H9 (cell line): Measurements from ENCODE around the gene RNF167. TPM values are rescaled to one million over a fixed set of nuclear protein-coding genes. Genes with fewer than 3 reads are reported as not detected.

Experiments
- DNase-seq: peaks from one replicate; pipeline ENCODE4 v3.0.0-alpha.2; 2017
- H2AFZ ChIP-seq: one replicate; pipeline ENCODE4 v1.6.1; 2013; ENCODE audit warnings: mild to moderate bottlenecking, low read length, control low read depth, moderate library complexity
- H2AK5ac ChIP-seq: 2 replicates; pipeline ENCODE4 v1.6.1; 2013; ENCODE audit warnings: low read length, control low read depth, mixed read lengths; ENCODE audit not compliant: insufficient read length
- H2BK120ac ChIP-seq: one replicate; pipeline ENCODE4 v1.6.1; 2013; ENCODE audit warnings: low read depth, mild to moderate bottlenecking, low read length, control low read depth, inconsistent platforms; ENCODE audit not compliant: poor library complexity, severe bottlenecking
- H2BK12ac ChIP-seq: 2 replicates; pipeline ENCODE4 v1.6.1; 2013; ENCODE audit warnings: low read length, control low read depth, mixed read lengths, low read depth; ENCODE audit not compliant: insufficient read length
- H2BK15ac ChIP-seq: 2 replicates; pipeline ENCODE4 v1.6.1; 2013; ENCODE audit warnings: low read depth, low read length, control low read depth
- H2BK20ac ChIP-seq: one replicate; pipeline ENCODE4 v1.6.1; 2013; ENCODE audit warnings: low read depth, mild to moderate bottlenecking, low read length, control low read depth, inconsistent platforms; ENCODE audit not compliant: poor library complexity, severe bottlenecking
- H2BK5ac ChIP-seq: 2 replicates; pipeline ENCODE4 v1.6.1; 2013; ENCODE audit warnings: low read length, control low read depth, mixed read lengths; ENCODE audit not compliant: insufficient read length
- H3K14ac ChIP-seq: 2 replicates; pipeline ENCODE4 v1.6.1; 2013; ENCODE audit warnings: low read length, control low read depth; ENCODE audit not compliant: insufficient read depth
- H3K18ac ChIP-seq: 2 replicates; pipeline ENCODE4 v1.6.1; 2013; ENCODE audit warnings: low read depth, mild to moderate bottlenecking, mixed read lengths, low read length, control low read depth; ENCODE audit not compliant: insufficient read length
- H3K23ac ChIP-seq: 2 replicates; pipeline ENCODE4 v1.6.1; 2013; ENCODE audit warnings: low read length, control low read depth, mixed read lengths, low read depth; ENCODE audit not compliant: insufficient read length
- H3K23me2 ChIP-seq: 2 replicates; pipeline ENCODE4 v1.6.1; 2013; ENCODE audit warnings: low read depth, mild to moderate bottlenecking, mixed read lengths, low read length, control low read depth; ENCODE audit not compliant: insufficient read length, poor library complexity, severe bottlenecking
- H3K27ac ChIP-seq: 2 replicates; pipeline ENCODE4 v1.5.1; 2013; ENCODE audit warnings: low read length, control low read depth, mixed read lengths, low read depth; ENCODE audit not compliant: insufficient read length
- H3K27me3 ChIP-seq: 2 replicates; pipeline ENCODE4 v1.6.1; 2013; ENCODE audit warnings: low read length, control low read depth, inconsistent platforms; ENCODE audit not compliant: insufficient read depth
- H3K4ac ChIP-seq: 2 replicates; pipeline ENCODE4 v1.6.1; 2013; ENCODE audit warnings: low read depth, mild to moderate bottlenecking, control low read depth, inconsistent platforms, low read length, moderate library complexity
- H3K4me1 ChIP-seq: 2 replicates; pipeline ENCODE4 v1.6.1; 2013; ENCODE audit warnings: low read length, control low read depth, inconsistent platforms; ENCODE audit not compliant: insufficient read depth
- H3K4me2 ChIP-seq: 2 replicates; pipeline ENCODE4 v1.6.1; 2013; ENCODE audit warnings: low read length, control low read depth, mixed read lengths; ENCODE audit not compliant: insufficient read length, insufficient read depth
- H3K56ac ChIP-seq: 2 replicates; pipeline ENCODE4 v1.6.1; 2013; ENCODE audit warnings: low read depth, mild to moderate bottlenecking, mixed read lengths, low read length, control low read depth; ENCODE audit not compliant: insufficient read length
- H3K79me1 ChIP-seq: 2 replicates; pipeline ENCODE4 v1.6.1; 2013; ENCODE audit warnings: low read depth, mild to moderate bottlenecking, moderate library complexity, low read length, control low read depth, inconsistent platforms; ENCODE audit not compliant: insufficient read depth, poor library complexity, severe bottlenecking
- H3K79me2 ChIP-seq: 2 replicates; pipeline ENCODE4 v1.6.1; 2013; ENCODE audit warnings: low read length, control low read depth, inconsistent platforms; ENCODE audit not compliant: insufficient read depth
- H3K9ac ChIP-seq: 2 replicates; pipeline ENCODE4 v1.6.1; 2013; ENCODE audit warnings: low read length, control low read depth, mixed read lengths; ENCODE audit not compliant: insufficient read length; ENCODE audit errors: extremely low read depth
- H3K9me3 ChIP-seq: one replicate; pipeline ENCODE4 v1.6.1; 2013; ENCODE audit warnings: low read depth, low read length, inconsistent platforms; ENCODE audit not compliant: control insufficient read depth
- H3T11ph ChIP-seq: one replicate; pipeline ENCODE4 v1.6.1; 2013; ENCODE audit warnings: mild to moderate bottlenecking, low read length, control low read depth, inconsistent platforms
- H4K20me1 ChIP-seq: one replicate; pipeline ENCODE4 v1.6.1; 2013; ENCODE audit not compliant: control insufficient read depth, insufficient read length, insufficient read depth
- H4K5ac ChIP-seq: 2 replicates; pipeline ENCODE4 v1.6.1; 2013; ENCODE audit warnings: low read depth, mild to moderate bottlenecking, mixed read lengths, low read length, control low read depth; ENCODE audit not compliant: insufficient read length
- H4K8ac ChIP-seq: replicated peaks from 2 replicates; pipeline ENCODE4 v1.6.1; 2013; ENCODE audit warnings: low read length, control low read depth, mixed read lengths, low read depth; ENCODE audit not compliant: insufficient read length
- H4K91ac ChIP-seq: 2 replicates; pipeline ENCODE4 v1.6.1; 2013; ENCODE audit warnings: low read depth, mild to moderate bottlenecking, moderate library complexity, mixed read lengths, low read length, control low read depth; ENCODE audit not compliant: insufficient read length
- H3K27ac Mint-ChIP-seq, 3 experiments: 2 replicates in 2 of 3; 3 replicates in 1 of 3; pipeline ENCODE4 v1.8.0; 2020 to 2021; ENCODE audit warnings: mixed read lengths in 3 of 3, mild to moderate bottlenecking in 1 of 3, moderate library complexity in 1 of 3
- H3K27me3 Mint-ChIP-seq: 2 replicates; pipeline ENCODE4 v1.8.0; 2021; ENCODE audit warnings: low read depth, mild to moderate bottlenecking, moderate library complexity, mixed read lengths
- H3K36me3 Mint-ChIP-seq, 3 experiments: 2 replicates in 2 of 3; 3 replicates in 1 of 3; pipeline ENCODE4 v1.8.0; 2020 to 2021; ENCODE audit warnings: low read depth in 3 of 3, mixed read lengths in 3 of 3; ENCODE audit not compliant: insufficient read depth in 1 of 3
- H3K4me1 Mint-ChIP-seq, 2 experiments: 2 replicates each; pipeline ENCODE4 v1.8.0; 2020; ENCODE audit warnings: mixed read lengths in 2 of 2
- H3K4me3 Mint-ChIP-seq, 2 experiments: 2 replicates in 1 of 2; 3 replicates in 1 of 2; pipeline ENCODE4 v1.8.0; 2020 to 2021; ENCODE audit warnings: mild to moderate bottlenecking in 2 of 2, mixed read lengths in 2 of 2, moderate library complexity in 1 of 2
- H3K9me3 Mint-ChIP-seq, 2 experiments: 2 replicates in 1 of 2; 3 replicates in 1 of 2; pipeline ENCODE4 v1.8.0; 2020; ENCODE audit warnings: mild to moderate bottlenecking in 2 of 2, mixed read lengths in 2 of 2, moderate library complexity in 1 of 2
- WGBS: extraction: QIAGEN DNeasy Blood & Tissue Kit; methylation state at CpG from one replicate; pipeline ENCODE4 v1.1.7; 2013; ENCODE audit warnings: missing lambda C conversion rate, low lambda C conversion rate, mixed read lengths; ENCODE audit not compliant: insufficient read length; ENCODE audit errors: extremely low coverage; 5-methylcytosine and 5-hydroxymethylcytosine counted together
- total RNA-seq: library from RNA; stranded (reverse); gene quantifications from 2 replicates; pipeline ENCODE4 v1.2.1, GENCODE V29; 2021
- TF ChIP-seq, protein P1 (sequence below): fragments of 200-600 bp; sonication (generic); conservative IDR thresholded peaks from 3 replicates; pipeline ENCODE4 v1.8.0; 2021; ENCODE audit warnings: antibody characterized with exemption, mild to moderate bottlenecking

RNF167 gene
- total RNA-seq, 1 experiment from 2014 or later = 134 TPM

DNA sequence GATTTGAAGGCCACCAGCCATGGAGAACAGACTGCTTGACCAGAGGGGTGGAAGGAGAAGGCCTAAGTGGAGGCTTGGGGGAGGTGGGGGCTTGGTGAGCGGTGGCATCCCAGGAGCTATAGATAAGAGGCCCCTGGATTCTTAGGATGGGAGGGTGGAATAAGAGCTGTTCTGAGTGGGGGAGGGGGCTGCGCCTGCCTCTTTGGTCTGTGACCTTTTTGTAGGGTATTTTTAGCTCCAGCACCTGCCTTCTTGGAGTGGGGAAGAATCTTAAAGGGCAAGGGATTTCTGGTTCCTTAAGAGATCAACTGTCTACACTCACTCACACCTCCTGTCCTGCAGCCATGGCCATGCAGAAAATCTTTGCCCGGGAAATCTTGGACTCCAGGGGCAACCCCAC lies 11.4 kb downstream of the RNF167 start:
- Histone ChIP-seq H4K8ac (no peak overlapping the region), H3K79me1 (peaks cover 3% of the 10 kb centered on the region), H2AFZ (no peak overlapping the region), H2BK12ac (no peak overlapping the region), H3T11ph (no peak overlapping the region), H4K5ac (no peak overlapping the region), H3K9ac (no peak overlapping the region), H2BK20ac (no peak overlapping the region), H3K4me2 (peak overlapping the region; percentile 72), H3K23me2 (peaks cover 23% of the 10 kb centered on the region), H3K18ac (no peak overlapping the region), H2BK15ac (no peak overlapping the region), H3K27me3 (no peaks in the 10 kb centered on the region), H3K9me3 (no peaks in the 10 kb centered on the region), H3K4ac (no peak overlapping the region), H3K56ac (no peak overlapping the region), H3K23ac (no peak overlapping the region), H4K20me1 (no peaks in the 10 kb centered on the region), H2BK5ac (no peak overlapping the region), H3K14ac (no peak overlapping the region), H4K91ac (no peak overlapping the region), H3K79me2 (peaks cover 8% of the 10 kb centered on the region; the same call in 1 of the 2 replicates), H2AK5ac (no peak overlapping the region), H2BK120ac (no peak overlapping the region), H3K4me1 (peaks cover 4% of the 10 kb centered on the region; the same call in 1 of the 2 replicates), H3K27ac (no peak overlapping the region)
- no peak for DNase-seq
- Mint-ChIP-seq H3K27me3 (no peaks in the 10 kb centered on the region; the same call in 1 of the 2 replicates), H3K9me3 (peaks cover 0 to 2% of the 10 kb centered on the region in 2 experiments; a peak in 1 of 5 replicates), H3K36me3 (peaks cover 5 to 11% (median 6%) of the 10 kb centered on the region in 3 experiments), H3K27ac (peak overlapping the region; percentile 10 to 94 (median 58); a peak in 4 of 7 replicates), H3K4me3 (peak overlapping the region; percentile 87 to 95), H3K4me1 (peaks cover 32 to 34% of the 10 kb centered on the region in 2 experiments)
- WGBS = no CpG with 5 or more reads among the region's 3 CpGs
- TF ChIP-seq, protein P1, sequence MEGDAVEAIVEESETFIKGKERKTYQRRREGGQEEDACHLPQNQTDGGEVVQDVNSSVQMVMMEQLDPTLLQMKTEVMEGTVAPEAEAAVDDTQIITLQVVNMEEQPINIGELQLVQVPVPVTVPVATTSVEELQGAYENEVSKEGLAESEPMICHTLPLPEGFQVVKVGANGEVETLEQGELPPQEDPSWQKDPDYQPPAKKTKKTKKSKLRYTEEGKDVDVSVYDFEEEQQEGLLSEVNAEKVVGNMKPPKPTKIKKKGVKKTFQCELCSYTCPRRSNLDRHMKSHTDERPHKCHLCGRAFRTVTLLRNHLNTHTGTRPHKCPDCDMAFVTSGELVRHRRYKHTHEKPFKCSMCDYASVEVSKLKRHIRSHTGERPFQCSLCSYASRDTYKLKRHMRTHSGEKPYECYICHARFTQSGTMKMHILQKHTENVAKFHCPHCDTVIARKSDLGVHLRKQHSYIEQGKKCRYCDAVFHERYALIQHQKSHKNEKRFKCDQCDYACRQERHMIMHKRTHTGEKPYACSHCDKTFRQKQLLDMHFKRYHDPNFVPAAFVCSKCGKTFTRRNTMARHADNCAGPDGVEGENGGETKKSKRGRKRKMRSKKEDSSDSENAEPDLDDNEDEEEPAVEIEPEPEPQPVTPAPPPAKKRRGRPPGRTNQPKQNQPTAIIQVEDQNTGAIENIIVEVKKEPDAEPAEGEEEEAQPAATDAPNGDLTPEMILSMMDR = no peak
